NCI-H774 (cell line): ENCODE data around the gene PRDX4.
"Not testable (repeated sequence)": the region's sequence is repeated elsewhere in the genome, so short reads cannot be mapped to it uniquely, and the experiment has no call there.

Experiments used
- DNase-seq: peaks from one replicate; lab custom pipeline; 2025; lab: John Stamatoyannopoulos, UW

Gene PRDX4

GRCh38 chrX:23673108-23673507 lies 5.8 kb downstream of the PRDX4 start:
- no peak for DNase-seq

GRCh38 chrX:23676486-23676885 lies 9.2 kb downstream of the PRDX4 start:
- DNase-seq, result not testable (repeated sequence)

DNA sequence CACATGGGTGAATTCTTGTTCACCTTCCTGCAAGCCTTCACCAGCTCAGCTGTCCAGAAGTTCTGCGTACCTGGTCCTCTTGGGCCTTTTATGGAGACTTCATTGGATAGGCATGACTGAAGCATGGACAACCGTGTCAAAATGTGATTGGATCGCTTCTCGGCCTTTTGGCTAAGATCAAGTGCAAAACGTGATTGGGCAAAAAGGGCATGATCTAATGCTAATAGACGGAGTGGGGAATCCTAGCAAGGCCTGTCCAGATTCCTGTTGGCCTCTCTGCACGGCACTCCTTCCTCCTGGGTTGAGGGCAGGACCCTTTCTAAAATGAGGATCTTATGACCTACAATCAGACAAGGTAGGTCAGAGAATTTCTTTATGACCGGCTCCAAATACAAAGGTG lies 24.9 kb downstream of the PRDX4 start:
- DNase-seq, result no peak

- peak; percentile 12 for DNase-seq
Measured at GRCh38 chrX:23694606-23695005, 27.3 kb downstream of the PRDX4 start.

GRCh38 chrX:23699636-23700194 lies 32.4 kb downstream of the PRDX4 start:
- no peak for DNase-seq

DNA sequence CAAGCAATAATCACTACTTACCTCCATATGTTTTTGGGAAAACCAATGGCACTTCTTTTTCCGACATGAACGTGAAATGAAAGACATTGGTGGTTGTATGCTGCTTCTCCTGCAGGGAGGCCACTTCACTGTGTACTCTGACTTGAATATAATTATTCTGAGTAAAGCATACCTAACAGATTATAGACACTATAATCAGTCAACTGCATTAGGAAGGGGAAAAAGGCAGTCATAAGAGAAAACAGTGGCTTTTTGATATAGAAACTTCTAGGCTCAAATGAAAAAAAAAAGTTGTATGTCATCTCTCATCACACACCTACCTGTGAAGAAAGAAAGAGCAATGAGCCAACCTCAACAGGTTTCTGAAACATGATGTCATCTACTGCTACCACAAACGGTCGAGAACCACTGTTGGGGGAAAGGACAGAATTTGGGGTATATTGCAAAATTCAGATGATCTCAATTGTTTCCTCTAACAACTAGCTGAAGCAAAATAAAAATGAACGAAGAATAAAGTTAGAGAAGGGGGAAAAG lies 37.4 kb downstream of the PRDX4 start:
- no peak for DNase-seq

DNA sequence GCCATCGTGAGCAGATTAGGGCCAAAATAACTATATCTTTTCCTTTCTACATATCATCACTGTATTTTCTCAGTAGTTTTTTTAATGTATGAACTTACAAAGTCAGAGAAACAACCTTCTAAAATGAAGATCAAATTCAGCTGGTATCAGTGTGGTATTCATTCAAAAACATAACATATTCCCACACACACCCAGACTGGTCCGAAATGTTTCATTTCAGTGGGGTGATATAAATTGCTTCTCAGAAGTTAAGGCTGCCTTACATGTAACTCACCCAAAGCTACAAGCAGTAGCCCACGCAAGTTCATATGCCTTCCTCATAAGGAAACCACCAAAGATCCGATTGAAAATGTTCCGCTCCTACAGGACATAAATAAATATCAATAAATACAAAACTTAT lies 37.9 kb downstream of the PRDX4 start:
- no peak for DNase-seq

- no peak for DNase-seq
Measured at GRCh38 chrX:23720117-23720677, 52.9 kb downstream of the PRDX4 start.

DNA sequence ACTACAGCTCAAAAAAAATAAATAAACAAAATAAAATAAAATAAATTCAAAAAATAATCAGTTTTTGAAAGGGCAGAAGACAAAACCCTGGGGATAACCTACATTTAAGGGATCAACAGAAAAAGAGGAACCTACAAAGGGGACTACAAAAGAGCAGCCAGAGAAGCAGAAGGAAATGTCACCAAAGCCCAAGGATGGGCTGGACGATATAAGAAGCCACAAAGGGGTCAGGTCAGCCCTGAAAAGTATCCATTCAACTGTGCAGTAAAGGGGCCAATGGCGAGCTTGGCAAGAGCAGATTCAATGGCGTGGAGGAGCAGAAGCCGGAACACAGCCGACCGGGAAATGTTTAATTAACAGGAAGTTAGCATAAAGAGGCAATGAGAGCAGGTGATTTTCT lies 58.9 kb downstream of the PRDX4 start:
- no peak for DNase-seq

DNA sequence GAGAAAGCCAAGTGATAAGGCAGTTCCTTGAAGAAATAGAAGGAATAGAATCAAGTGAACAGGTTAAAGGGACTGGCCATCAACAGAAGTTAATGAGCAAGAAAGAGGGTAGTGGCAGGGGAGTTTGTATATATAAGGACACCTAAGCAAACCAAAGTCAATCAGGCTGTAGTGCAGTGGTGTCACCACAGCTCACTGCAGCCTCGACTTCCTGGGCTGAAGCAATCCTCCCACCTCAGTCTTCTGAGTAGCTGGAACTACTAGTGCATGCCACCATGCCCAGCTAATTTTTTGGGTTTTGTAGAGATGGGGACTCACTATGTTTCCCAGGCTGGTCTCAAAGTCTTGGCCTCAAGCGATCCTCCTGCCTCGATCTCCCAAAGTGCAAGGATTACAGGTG lies 59.9 kb downstream of the PRDX4 start:
- no peak for DNase-seq

- no peak for DNase-seq
Measured at GRCh38 chrX:23729214-23729613, 61.9 kb downstream of the PRDX4 start.

- DNase-seq, result no peak
Measured at GRCh38 chrX:23731951-23732350, 64.7 kb downstream of the PRDX4 start.

GRCh38 chrX:23732704-23733103 lies 65.4 kb downstream of the PRDX4 start:
- DNase-seq, result no peak
